Stimulated activated naive B cell treated with anti-CD40 and anti-IgM and Interleukin-4, amounts not matched to agents 10 μg/mL and 1 μg/mL and 100 μg/mL, for 72 hours (primary cell): Measurements from ENCODE around the gene OR4C13.
"Not testable (repeated sequence)": the region's sequence is repeated elsewhere in the genome, so short reads cannot be mapped to it uniquely, and the experiment has no call there.

Source experiments
- ATAC-seq, 2 donors: fragments of 150-1000 bp; cut with Tn5 transposase; replicated peaks; 2 replicates each; pipeline ENCODE4 v1.10.0; 2021; ENCODE audit warnings: moderate library complexity in 1 of 2
- DNase-seq: peaks from one replicate; pipeline ENCODE4 v3.0.0; 2021
- H3K27ac Mint-ChIP-seq: one replicate; pipeline ENCODE4 v1.8.0; 2022; ENCODE audit warnings: mild to moderate bottlenecking, mixed read lengths
- H3K27me3 Mint-ChIP-seq, 2 donors: one replicate each; pipeline ENCODE4 v1.8.0; 2022; ENCODE audit warnings: mixed read lengths in 2 of 2
- H3K36me3 Mint-ChIP-seq, 2 donors: one replicate each; pipeline ENCODE4 v1.8.0; 2022; ENCODE audit warnings: mixed read lengths in 2 of 2, mild to moderate bottlenecking in 1 of 2
- H3K4me1 Mint-ChIP-seq, 2 donors: one replicate each; pipeline ENCODE4 v1.8.0; 2022; ENCODE audit warnings: mixed read lengths in 2 of 2, mild to moderate bottlenecking in 1 of 2
- H3K4me3 Mint-ChIP-seq, 2 donors: one replicate each; pipeline ENCODE4 v1.8.0; 2022; ENCODE audit warnings: mild to moderate bottlenecking in 2 of 2, mixed read lengths in 2 of 2, moderate library complexity in 1 of 2
- H3K9me3 Mint-ChIP-seq, 2 donors: one replicate each; pipeline ENCODE4 v1.8.0; 2022; ENCODE audit warnings: mixed read lengths in 2 of 2, mild to moderate bottlenecking in 1 of 2

OR4C13 gene

GRCh38 chr11:49952091-49952490 is at the start of gene OR4C13:
Gene OR4C13 (plus strand): TSS chr11:49952391. CDS start chr11:49952423, 32 bp downstream.
- Mint-ChIP-seq H3K4me1 (no peaks in the 10 kb centered on the region), H3K36me3 (no peaks in the 10 kb centered on the region), H3K4me3 (no peak within 1 kb of the TSS), H3K27ac (no peak within 1 kb of the TSS), H3K9me3 (peaks cover 3 to 15% of the 10 kb centered on the region in 2 donors), H3K27me3 (no peaks in the 10 kb centered on the region)
- no peak for DNase-seq
- no peak for ATAC-seq

GRCh38 chr11:49911516-49911915 is 40.7 kb upstream of the OR4C13 start:
- not testable (repeated sequence) for H3K27me3 Mint-ChIP-seq, H3K36me3 Mint-ChIP-seq, H3K4me3 Mint-ChIP-seq, H3K4me1 Mint-ChIP-seq, ATAC-seq, H3K27ac Mint-ChIP-seq, DNase-seq
- peaks cover 4 to 13% of the 10 kb centered on the region in 2 donors for H3K9me3 Mint-ChIP-seq

- H3K36me3 Mint-ChIP-seq, ATAC-seq, H3K4me3 Mint-ChIP-seq, H3K4me1 Mint-ChIP-seq, H3K27ac Mint-ChIP-seq, DNase-seq, H3K27me3 Mint-ChIP-seq: not testable (repeated sequence)
- H3K9me3 Mint-ChIP-seq: peaks cover 8 to 18% of the 10 kb centered on the region in 2 donors
Measured at GRCh38 chr11:49948701-49949100, 3.5 kb upstream of the OR4C13 start.

- not testable (repeated sequence) for ATAC-seq, H3K4me1 Mint-ChIP-seq, H3K27me3 Mint-ChIP-seq, H3K27ac Mint-ChIP-seq, H3K4me3 Mint-ChIP-seq, H3K36me3 Mint-ChIP-seq, DNase-seq
- H3K9me3 Mint-ChIP-seq: peaks cover 0 to 13% of the 10 kb centered on the region in 2 donors
Measured at GRCh38 chr11:49973439-49973838, 21.2 kb downstream of the OR4C13 start.

GRCh38 chr11:49982435-49982834 is 30.2 kb downstream of the OR4C13 start, which contains the start of gene OR4C12:
Gene OR4C12 (minus strand): TSS chr11:49982535. CDS start chr11:49982501, 34 bp downstream.
- H3K27me3 Mint-ChIP-seq, H3K4me1 Mint-ChIP-seq, ATAC-seq, H3K36me3 Mint-ChIP-seq, H3K4me3 Mint-ChIP-seq, H3K9me3 Mint-ChIP-seq, H3K27ac Mint-ChIP-seq, DNase-seq: not testable (repeated sequence)

GRCh38 chr11:49995565-49995964 is 43.4 kb downstream of the OR4C13 start:
- Mint-ChIP-seq H3K27me3 (no peaks in the 10 kb centered on the region), H3K4me3 (no peak overlapping the region), H3K36me3 (no peaks in the 10 kb centered on the region), H3K4me1 (no peaks in the 10 kb centered on the region), H3K9me3 (peaks cover 6 to 10% of the 10 kb centered on the region in 2 donors), H3K27ac (no peak overlapping the region)
- ATAC-seq (peak in 1 of 2 donors; percentile 39), DNase-seq (peak; percentile 9)
